Erythroblast (primary cell): ENCODE measurements around the gene LBH.
A peak's percentile ranks its signal among the peaks of the same experiment; 100 is the strongest.
"Not testable (repeated sequence)": the region's sequence is repeated elsewhere in the genome, so short reads cannot be mapped to it uniquely, and the experiment has no call there.

Experiments used
- DNase-seq, 2 experiments: peaks; one replicate each; lab custom pipeline; 2025; lab: John Stamatoyannopoulos, UW
- GATA1 ChIP-seq: IDR thresholded peaks from 2 replicates; pipeline ENCODE4 v1.6.1; 2011; ENCODE audit warnings: low read depth, mild to moderate bottlenecking, control low read depth, low read length, moderate library complexity
- POLR2A ChIP-seq: IDR thresholded peaks from 2 replicates; pipeline ENCODE4 v1.6.1; 2011; ENCODE audit warnings: mild to moderate bottlenecking, low read length

LBH gene

DNA sequence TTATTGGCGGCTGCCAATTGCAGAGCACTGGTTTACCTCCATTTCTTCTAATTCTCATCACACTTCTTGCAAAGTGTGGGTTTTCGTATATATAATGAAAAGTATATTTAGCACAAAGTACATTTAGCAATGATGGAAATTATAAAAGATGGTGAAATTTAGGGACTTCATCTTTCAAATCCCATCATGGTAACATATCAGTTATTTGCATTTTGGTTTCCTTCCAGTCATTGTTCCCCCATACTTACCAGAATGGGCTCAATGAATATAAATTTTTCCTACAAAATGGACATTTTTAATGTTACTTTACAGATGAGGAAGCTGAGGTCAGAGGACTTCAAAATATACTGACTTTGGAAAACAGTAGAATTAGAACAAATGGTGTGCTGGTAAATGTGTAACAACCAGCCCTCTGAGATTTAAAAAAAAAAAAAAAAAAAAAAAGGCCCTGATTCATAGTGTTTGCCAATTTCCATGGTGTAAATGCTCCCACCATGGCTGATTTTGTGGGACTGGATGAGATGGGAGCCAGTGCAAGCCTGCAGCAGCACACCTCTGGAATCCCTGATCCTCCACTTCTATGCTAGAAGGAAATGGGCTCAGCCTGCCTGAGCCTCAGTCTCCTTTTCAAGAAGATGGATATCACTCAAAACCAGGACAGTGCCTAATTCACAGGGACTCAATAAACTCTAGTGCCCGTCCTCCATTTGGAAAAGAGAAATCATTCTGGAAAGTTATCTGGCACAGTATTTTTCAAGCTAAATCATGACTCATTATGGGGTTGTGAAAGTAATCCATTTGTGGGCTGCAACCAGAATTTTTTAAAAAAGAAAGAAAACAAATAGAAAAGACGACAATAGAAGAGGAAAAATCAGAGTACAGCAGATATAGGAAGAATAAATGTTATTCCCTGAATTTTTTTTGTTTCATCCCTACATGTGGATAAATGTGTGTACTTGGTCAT is 34.0 kb downstream of the LBH start:
- no peak for DNase-seq
- TF ChIP-seq GATA1 (no peak), POLR2A (no peak)

DNA sequence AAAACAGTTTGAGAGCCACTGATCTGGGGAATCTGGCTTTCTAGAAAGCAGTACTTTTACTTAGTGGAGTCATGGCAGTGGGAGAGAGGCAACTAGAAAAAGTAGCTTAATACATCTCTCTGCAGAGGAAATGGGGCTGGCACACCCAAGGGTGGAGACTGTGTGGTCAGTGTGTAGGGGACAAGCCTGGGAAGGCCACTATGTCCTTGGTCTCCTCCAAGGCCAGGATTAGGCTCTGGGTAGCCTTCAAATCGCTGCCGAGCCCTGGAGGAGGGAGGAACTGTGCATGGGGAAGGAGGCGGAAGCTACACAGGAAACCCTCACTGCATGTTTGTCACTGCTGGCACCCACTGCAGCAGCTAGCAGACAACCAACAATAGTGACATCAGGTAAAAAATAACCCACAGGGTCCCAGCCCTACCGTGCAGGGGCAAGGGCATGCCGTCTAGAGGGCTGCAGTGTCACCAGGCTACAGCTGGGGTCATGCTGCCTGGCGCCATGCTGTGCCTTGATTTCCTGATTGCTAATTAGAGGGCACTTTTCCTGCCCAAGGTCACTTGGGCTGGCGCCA is 34.8 kb downstream of the LBH start:
- no peak for TF ChIP-seq GATA1
- no peak for TF ChIP-seq POLR2A

DNA sequence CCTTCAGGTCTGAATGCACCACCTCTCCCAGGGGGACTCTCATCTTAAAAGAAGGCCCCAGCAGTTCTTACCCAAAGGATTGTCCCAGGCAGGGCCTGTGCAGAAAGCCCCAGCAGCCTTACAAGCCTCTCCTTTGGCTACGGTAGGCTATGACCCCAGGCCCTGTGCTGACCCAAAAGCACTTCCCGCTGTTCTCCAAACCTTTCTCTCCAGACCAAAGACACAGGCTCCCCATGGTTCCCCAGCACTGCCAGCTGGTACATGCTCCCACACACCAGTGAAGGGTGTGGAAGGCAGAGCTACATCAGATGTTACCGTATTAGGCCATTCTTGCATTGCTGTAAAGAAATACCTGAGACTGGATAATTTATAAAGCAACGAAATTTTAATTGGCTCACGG is 35.4 kb downstream of the LBH start:
- no peak for TF ChIP-seq POLR2A
- TF ChIP-seq GATA1, result no peak
- no peak for DNase-seq

More for the DNA sequence above, 34.8 kb downstream of the LBH start:
- DNase-seq, result peak; percentile 39 to 41

DNA sequence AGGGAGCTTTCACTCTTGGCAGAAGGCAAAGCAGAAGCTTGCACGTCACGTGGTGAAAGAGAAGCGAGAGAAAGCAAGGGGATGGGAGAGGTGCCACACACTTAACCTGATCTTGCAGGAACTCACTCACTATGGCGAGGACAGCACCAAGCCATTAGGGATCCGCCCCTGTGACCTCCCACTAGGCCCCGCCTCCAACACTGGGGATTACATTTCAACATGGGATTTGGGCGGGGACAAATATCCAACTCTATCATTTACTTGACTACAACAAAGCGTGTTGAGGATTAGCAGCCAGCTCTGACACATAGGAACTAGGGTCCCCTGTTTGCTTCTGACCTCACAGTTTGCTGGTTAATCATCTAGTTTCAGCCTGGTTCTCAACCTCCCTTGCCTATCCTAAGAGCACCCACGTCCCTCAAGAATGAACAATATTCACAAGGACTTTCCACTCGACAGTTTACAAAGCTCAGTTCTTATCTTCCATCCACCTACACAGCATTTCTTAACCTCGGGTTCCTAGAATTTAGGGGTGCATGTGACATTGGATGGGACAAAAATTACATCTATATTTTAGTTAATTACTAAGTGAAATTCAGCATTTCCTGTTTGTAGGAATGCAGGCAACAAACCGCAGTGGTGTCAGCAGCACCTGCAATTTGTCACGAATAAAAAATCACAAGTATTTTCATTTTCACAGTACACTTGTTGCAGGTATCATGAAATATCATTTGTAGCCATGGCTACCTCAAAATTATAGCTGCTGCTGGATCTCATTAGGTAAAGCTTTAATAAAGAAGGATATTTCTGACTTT is 36.0 kb downstream of the LBH start:
- DNase-seq, result peak; percentile 79 to 81
- TF ChIP-seq POLR2A, result peak; percentile 42
- TF ChIP-seq GATA1, result no peak

DNA sequence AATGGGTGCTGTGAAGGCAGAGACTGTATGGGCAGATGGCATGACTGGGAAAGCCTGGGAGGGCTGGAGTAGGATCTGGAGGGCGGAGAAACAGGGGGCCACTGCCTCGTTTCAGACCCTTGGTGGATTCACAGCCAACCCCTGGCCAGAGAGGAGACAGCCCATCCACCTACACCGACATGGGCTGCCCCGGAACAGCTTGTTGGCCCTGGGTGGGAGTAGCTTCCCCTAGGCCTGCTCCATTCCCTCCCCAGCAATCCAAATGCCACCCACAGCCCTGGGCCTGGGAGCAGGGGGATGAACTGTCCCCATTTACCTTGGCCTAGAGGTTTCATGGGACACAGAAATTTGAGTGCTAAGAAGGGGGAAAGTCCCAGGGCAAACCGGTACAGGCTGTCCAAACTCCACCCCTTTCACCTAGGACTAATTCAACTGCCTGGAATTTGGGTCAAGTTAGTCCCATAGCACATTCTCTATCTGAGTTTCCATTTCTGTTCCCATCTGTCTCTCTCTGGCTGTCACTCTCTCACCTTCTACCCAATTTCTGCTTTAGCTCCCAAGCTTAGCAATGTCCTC is 37.0 kb downstream of the LBH start:
- DNase-seq, result no peak
- TF ChIP-seq GATA1 (no peak), POLR2A (no peak)

DNA sequence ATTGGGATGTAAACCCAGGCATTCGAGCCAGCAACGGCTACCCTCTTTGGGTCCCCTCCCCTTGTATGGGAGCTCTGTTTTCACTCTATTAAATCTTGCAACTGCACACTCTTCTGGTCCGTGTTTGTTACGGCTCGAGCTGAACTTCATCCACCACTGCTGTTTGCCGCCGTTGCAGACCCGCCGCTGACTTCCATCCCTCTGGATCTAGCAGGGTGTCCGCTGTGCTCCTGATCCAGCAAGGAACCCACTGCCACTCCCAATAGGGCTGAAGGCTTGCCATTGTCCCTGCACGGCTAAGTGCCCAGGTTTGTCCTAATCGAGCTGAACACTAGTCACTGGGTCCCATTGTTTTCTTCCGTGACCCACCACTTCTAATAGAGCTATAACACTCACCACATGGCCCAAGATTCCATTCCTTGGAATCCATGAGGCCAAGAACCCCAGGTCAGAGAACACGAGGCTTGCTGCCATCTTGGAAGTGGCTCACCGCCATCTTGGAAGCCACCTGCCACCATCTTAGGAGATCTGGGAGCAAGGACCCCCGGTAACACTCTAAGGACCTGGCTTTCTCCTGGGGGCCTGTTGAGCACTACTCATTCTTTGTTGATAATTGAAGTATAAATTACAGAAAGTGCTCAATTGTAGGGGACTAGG is 37.9 kb downstream of the LBH start:
- not testable (repeated sequence) for DNase-seq

DNA sequence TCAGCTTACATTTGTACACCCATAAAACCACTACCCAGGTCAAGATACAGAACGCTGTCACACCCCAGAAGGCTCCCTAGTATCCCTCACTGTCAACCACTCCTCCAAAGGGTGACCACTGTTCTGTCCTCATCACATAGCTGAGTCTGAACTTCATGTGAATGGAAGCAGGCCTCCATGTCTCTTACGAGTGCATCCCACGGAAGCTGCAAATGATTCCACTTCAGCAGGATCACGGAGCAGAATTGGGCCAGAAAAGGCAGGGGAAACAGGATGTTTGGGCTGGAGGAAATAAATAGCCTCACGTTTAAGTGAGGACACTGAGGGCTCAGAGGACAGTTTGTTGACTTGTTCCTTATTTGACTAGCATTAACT is 38.4 kb downstream of the LBH start:
- no peak for TF ChIP-seq POLR2A
- TF ChIP-seq GATA1, result no peak
- no peak for DNase-seq

DNA sequence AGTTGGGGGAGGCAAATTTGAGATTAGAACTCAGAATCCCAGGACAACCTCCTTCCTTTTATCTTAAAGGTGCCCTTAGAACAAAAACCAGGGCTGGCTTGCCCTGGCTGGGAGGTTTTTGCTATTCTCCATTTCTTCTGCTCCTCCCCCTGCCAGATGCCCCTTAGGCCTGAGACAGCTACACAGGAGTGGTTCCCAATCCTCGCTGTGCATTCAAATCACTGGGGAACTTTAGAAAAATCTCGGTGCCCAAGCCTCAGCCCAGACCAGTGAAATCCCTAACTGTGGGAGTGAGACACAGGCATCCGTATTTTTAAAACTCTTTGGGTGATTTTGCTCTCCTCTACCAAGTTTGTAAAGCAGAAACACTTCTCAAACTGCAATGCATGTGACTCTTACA is 38.8 kb downstream of the LBH start:
- TF ChIP-seq GATA1 (no peak), POLR2A (no peak)
- no peak for DNase-seq

DNA sequence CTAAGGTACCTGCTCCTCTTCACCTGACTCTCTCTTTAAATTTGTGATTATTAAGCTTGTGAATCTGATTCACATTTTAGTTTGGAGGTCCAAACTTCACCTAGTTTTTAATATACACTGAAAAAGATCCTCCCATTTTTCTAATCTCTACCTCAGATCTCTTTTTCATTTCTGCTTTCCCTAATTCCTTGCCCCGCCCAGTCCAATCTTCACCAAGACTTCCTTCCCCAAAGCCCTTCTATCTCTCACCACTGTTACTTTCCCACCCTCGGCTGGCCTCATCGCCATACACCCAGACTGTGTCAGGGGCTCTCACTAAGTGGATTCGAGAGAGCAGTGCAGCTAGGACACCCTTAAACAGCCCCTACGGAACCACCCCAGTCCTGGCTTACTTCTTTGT is 40.0 kb downstream of the LBH start:
- DNase-seq, result no peak
- no peak for TF ChIP-seq GATA1
- TF ChIP-seq POLR2A, result no peak

DNA sequence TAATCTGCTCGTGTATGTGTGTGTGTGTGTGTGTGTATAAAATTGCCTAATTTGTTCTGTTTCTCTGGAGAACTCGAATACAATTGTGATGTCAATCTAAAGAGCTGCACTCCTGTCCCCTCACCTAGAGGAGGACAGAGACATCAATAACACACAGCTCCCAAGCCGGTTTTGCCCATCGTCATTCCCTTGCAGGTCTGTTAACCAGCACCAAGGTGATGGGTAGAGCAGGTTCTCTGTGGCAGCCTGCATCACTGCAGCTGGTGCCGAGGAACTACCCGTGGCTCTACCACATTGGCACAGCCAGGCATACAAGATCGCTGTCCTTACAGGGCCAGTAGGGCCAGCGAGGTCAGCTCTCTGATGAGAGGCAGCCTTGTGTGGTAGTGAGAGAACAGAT is 41.0 kb downstream of the LBH start:
- TF ChIP-seq GATA1, result no peak
- TF ChIP-seq POLR2A, result no peak

DNA sequence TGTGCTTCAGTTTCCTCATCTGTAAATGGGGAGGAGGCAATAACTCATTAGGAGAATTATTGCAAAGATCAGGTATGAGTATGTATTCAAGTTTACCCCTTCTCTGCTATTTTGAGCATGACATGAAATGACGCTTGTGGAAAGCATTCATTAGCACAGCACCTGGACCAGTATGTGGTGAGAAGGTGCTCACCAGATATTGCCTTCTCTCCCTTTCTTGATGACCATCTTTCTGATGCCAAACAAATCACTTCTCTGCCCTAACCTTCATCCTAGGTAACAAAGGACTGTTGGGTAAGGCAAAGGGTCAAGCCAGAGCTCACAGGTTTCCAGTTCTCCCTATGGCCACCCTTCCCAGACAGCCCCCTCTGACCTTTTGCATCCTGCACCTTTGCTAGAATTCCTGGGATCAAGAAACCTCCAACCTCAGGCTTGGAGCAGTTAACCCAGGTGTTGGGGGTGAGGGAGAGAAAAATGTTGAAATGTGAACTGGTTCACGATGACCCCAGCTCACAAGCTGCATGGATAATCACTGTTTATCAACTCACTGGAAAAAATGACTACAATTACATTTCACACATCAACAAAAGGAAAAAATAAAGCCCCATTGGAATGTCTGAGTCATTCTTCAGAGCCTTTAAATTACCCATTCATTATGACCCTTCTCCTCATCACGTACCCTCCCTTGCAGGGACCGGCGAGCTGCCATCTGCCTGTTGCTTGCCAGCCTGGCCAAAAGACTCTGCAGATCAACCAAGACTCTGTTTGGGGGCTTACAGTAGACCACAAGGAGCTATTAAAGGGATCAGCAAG is 41.6 kb downstream of the LBH start:
- no peak for DNase-seq

More for the DNA sequence above, 41.0 kb downstream of the LBH start:
- no peak for DNase-seq

DNA sequence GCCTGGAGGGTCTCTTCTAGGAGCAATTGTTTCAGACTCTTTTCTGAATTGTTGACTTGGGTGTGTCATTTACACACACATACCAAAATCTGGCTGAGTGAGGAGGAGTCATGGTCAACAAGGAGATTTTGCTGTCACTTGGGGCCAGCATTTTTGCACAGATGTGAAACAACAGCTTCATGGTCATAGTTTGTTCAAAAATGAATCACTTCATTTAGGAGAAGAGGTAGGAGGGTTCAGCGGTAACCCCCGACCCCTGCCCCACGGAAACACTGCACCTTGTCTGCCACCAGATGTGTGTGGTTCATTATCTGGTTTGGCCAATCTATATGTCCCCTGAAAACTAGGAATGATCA is 42.2 kb downstream of the LBH start:
- TF ChIP-seq GATA1, result no peak
- no peak for TF ChIP-seq POLR2A
- no peak for DNase-seq

More for the DNA sequence above, 41.6 kb downstream of the LBH start:
- no peak for TF ChIP-seq GATA1
- no peak for TF ChIP-seq POLR2A
